ENCODE data around the gene MED22. TPM values are rescaled to one million over a fixed set of nuclear protein-coding genes. Genes with fewer than 3 reads are reported as not detected.
"Not testable (repeated sequence)": the region's sequence is repeated elsewhere in the genome, so short reads cannot be mapped to it uniquely, and the experiment has no call there.

The MED22 gene
- total and polyA plus RNA-seq, 2 donors from 2014 or later = 24.6 to 32.7 TPM

- Histone ChIP-seq H3K9me3 (ENCODE audit: control insufficient read depth in 2 of 3, insufficient read depth in 1 of 3, low read length in 3 of 3) (no peaks in the 10 kb centered on the region), H3K27ac (ENCODE audit: low read depth in 2 of 2, low read length in 2 of 2) (no peak overlapping the region), H3K27me3 (ENCODE audit: control insufficient read depth, insufficient read depth, low read length) (no peaks in the 10 kb centered on the region), H3K9ac (ENCODE audit: low read length in 3 of 3) (no peak overlapping the region), H3K36me3 (ENCODE audit: control insufficient read depth in 2 of 3, insufficient read depth in 3 of 3, low read length in 3 of 3) (no peaks in the 10 kb centered on the region), H3K4me1 (ENCODE audit: control insufficient read depth in 2 of 3, insufficient read depth in 2 of 3, low read depth in 1 of 3, low read length in 3 of 3) (no peaks in the 10 kb centered on the region), H3K4me3 (ENCODE audit: low read length in 3 of 3) (no peak overlapping the region)
- DNase-seq (no peak), FAIRE-seq (no peak)
- intact Hi-C loops (cut with DNase I) = no loop called here
- TF ChIP-seq CTCF (IDR thresholded peaks at IDR 0.05; ENCODE audit: borderline replicate concordance, extremely low read depth, insufficient read depth) = no peak
Measured at GRCh38 chr9:133394687-133395271, 46.8 kb upstream of the MED22 start.

GRCh38 chr9:133393399-133393798 lies 45.5 kb upstream of the MED22 start:
- TF ChIP-seq CTCF (IDR thresholded peaks at IDR 0.05; ENCODE audit: borderline replicate concordance, extremely low read depth, insufficient read depth) = no peak
- H3K4me3 ChIP-seq (ENCODE audit: low read length in 3 of 3) = no peak overlapping the region
- intact Hi-C loops (cut with DNase I) = no loop called here

GRCh38 chr9:133392308-133392707 lies 44.4 kb upstream of the MED22 start:
- FAIRE-seq; H3K27me3 ChIP-seq (ENCODE audit: control insufficient read depth, insufficient read depth, low read length); H3K27ac ChIP-seq (ENCODE audit: low read depth in 2 of 2, low read length in 2 of 2); H3K9me3 ChIP-seq (ENCODE audit: control insufficient read depth in 2 of 3, insufficient read depth in 1 of 3, low read length in 3 of 3); H3K4me3 ChIP-seq (ENCODE audit: low read length in 3 of 3); DNase-seq; H3K9ac ChIP-seq (ENCODE audit: low read length in 3 of 3); H3K36me3 ChIP-seq (ENCODE audit: control insufficient read depth in 2 of 3, insufficient read depth in 3 of 3, low read length in 3 of 3); H3K4me1 ChIP-seq (ENCODE audit: control insufficient read depth in 2 of 3, insufficient read depth in 2 of 3, low read depth in 1 of 3, low read length in 3 of 3); intact Hi-C loops (cut with DNase I): not testable (repeated sequence)

More at GRCh38 chr9:133393399-133393798, 45.5 kb upstream of the MED22 start:
- Histone ChIP-seq H3K27me3 (ENCODE audit: control insufficient read depth, insufficient read depth, low read length) (no peaks in the 10 kb centered on the region), H3K9me3 (ENCODE audit: control insufficient read depth in 2 of 3, insufficient read depth in 1 of 3, low read length in 3 of 3) (no peaks in the 10 kb centered on the region), H3K4me1 (ENCODE audit: control insufficient read depth in 2 of 3, insufficient read depth in 2 of 3, low read depth in 1 of 3, low read length in 3 of 3) (no peaks in the 10 kb centered on the region), H3K9ac (ENCODE audit: low read length in 3 of 3) (no peak overlapping the region), H3K36me3 (ENCODE audit: control insufficient read depth in 2 of 3, insufficient read depth in 3 of 3, low read length in 3 of 3) (no peaks in the 10 kb centered on the region), H3K27ac (ENCODE audit: low read depth in 2 of 2, low read length in 2 of 2) (no peak overlapping the region)
- DNase-seq (no peak), FAIRE-seq (no peak)

GRCh38 chr9:133391449-133391848 lies 43.5 kb upstream of the MED22 start:
- H3K9ac ChIP-seq (ENCODE audit: low read length in 3 of 3); H3K4me3 ChIP-seq (ENCODE audit: low read length in 3 of 3); DNase-seq; H3K9me3 ChIP-seq (ENCODE audit: control insufficient read depth in 2 of 3, insufficient read depth in 1 of 3, low read length in 3 of 3); H3K4me1 ChIP-seq (ENCODE audit: control insufficient read depth in 2 of 3, insufficient read depth in 2 of 3, low read depth in 1 of 3, low read length in 3 of 3); H3K27me3 ChIP-seq (ENCODE audit: control insufficient read depth, insufficient read depth, low read length); H3K36me3 ChIP-seq (ENCODE audit: control insufficient read depth in 2 of 3, insufficient read depth in 3 of 3, low read length in 3 of 3); intact Hi-C loops (cut with DNase I); FAIRE-seq; H3K27ac ChIP-seq (ENCODE audit: low read depth in 2 of 2, low read length in 2 of 2): not testable (repeated sequence)

Measured in kidney (tissue), 14 donors.